Panc1 (cell line): ENCODE measurements around the gene SYCE3.

Experiments used
- POLR2AphosphoS5 ChIP-seq: IDR thresholded peaks from 2 replicates; pipeline ENCODE4 v1.6.1; 2012; ENCODE audit warnings: mild to moderate bottlenecking, low read depth, low read length, moderate library complexity
- REST ChIP-seq, 2 experiments: IDR thresholded peaks; 2 replicates each; pipeline ENCODE4 v1.6.1; 2011 to 2012; ENCODE audit warnings: low read depth in 2 of 2, control low read depth in 1 of 2, low read length in 1 of 2, mild to moderate bottlenecking in 1 of 2, moderate library complexity in 1 of 2; ENCODE audit not compliant: insufficient read depth in 1 of 2
- TCF7L2 ChIP-seq: IDR thresholded peaks from 2 replicates; pipeline ENCODE4 v1.6.1; 2011; ENCODE audit warnings: mild to moderate bottlenecking, low read depth, low read length, inconsistent platforms
- TF ChIP-seq, protein P1 (sequence below): fragments of 450-650 bp; IDR thresholded peaks from 2 replicates; pipeline ENCODE4 v1.5.1; 2017; ENCODE audit warnings: mild to moderate bottlenecking

DNA sequence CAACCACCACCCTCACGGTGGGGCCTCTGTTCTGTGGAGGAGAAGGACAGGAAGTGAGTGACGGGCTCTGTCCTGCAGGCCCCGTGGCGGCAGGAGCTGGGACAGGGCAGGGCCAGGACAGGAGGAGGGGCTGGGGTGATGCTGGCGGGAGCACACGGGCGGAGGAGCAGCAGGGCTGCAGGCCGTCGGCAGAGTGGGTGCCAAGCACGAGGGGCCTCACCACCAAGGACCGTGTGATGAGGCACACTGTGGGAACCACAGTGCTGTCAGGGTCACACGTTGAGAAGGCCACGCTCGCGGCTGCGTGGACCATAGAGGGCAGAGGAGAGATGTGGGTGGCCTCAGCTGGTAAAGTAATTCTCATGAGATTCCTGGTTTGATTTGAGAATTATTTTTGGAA, 45.8 kb downstream of the SYCE3 start:
- TF ChIP-seq TCF7L2 (no peak), REST (IDR thresholded peaks at IDR 0.05; ENCODE audit: insufficient read depth in 1 of 2, low read depth in 2 of 2, low read length in 1 of 2) (no peak), POLR2AphosphoS5 (no peak)
- TF ChIP-seq, protein P1, sequence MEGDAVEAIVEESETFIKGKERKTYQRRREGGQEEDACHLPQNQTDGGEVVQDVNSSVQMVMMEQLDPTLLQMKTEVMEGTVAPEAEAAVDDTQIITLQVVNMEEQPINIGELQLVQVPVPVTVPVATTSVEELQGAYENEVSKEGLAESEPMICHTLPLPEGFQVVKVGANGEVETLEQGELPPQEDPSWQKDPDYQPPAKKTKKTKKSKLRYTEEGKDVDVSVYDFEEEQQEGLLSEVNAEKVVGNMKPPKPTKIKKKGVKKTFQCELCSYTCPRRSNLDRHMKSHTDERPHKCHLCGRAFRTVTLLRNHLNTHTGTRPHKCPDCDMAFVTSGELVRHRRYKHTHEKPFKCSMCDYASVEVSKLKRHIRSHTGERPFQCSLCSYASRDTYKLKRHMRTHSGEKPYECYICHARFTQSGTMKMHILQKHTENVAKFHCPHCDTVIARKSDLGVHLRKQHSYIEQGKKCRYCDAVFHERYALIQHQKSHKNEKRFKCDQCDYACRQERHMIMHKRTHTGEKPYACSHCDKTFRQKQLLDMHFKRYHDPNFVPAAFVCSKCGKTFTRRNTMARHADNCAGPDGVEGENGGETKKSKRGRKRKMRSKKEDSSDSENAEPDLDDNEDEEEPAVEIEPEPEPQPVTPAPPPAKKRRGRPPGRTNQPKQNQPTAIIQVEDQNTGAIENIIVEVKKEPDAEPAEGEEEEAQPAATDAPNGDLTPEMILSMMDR: no peak
